Endothelial cell (in vitro differentiated cells): Measurements from ENCODE around the gene SPART. TPM values are rescaled to one million over a fixed set of nuclear protein-coding genes. Genes with fewer than 3 reads are reported as not detected.
A peak's percentile ranks its signal among the peaks of the same experiment; 100 is the strongest.
"Not testable (repeated sequence)": the region's sequence is repeated elsewhere in the genome, so short reads cannot be mapped to it uniquely, and the experiment has no call there.

ENCODE experiments used
- DNase-seq: peaks from one replicate; pipeline ENCODE4 v3.0.0; 2021; ENCODE audit warnings: low spot score
- H3K27ac Mint-ChIP-seq: one replicate; pipeline ENCODE4 v1.8.0; 2021; ENCODE audit warnings: mixed read lengths, inconsistent platforms; ENCODE audit not compliant: unreplicated experiment
- H3K27me3 Mint-ChIP-seq: one replicate; pipeline ENCODE4 v1.8.0; 2021; ENCODE audit warnings: mild to moderate bottlenecking, moderate library complexity, mixed read lengths, inconsistent platforms; ENCODE audit not compliant: unreplicated experiment
- H3K36me3 Mint-ChIP-seq: one replicate; pipeline ENCODE4 v1.8.0; 2021; ENCODE audit warnings: mild to moderate bottlenecking, low read depth, mixed read lengths, inconsistent platforms; ENCODE audit not compliant: unreplicated experiment
- H3K4me1 Mint-ChIP-seq: one replicate; pipeline ENCODE4 v1.8.0; 2021; ENCODE audit warnings: mild to moderate bottlenecking, mixed read lengths, inconsistent platforms; ENCODE audit not compliant: unreplicated experiment
- H3K4me3 Mint-ChIP-seq: one replicate; pipeline ENCODE4 v1.8.0; 2021; ENCODE audit warnings: mild to moderate bottlenecking, mixed read lengths, inconsistent platforms; ENCODE audit not compliant: unreplicated experiment
- H3K9me3 Mint-ChIP-seq: one replicate; pipeline ENCODE4 v1.8.0; 2021; ENCODE audit warnings: mixed read lengths, inconsistent platforms; ENCODE audit not compliant: unreplicated experiment
- CTCF ChIP-seq: fragments of 200-600 bp; sonication (generic); IDR thresholded peaks from one replicate; pipeline ENCODE4 v1.5.0; 2021; ENCODE audit warnings: antibody characterized with exemption; ENCODE audit not compliant: unreplicated experiment
- total RNA-seq: library from RNA; stranded (reverse); fragmentation: NEBNext Ultra II Directional; extraction: Animal tissue kit (Norgen Biotek cat#: 25700); gene quantifications from one replicate; pipeline ENCODE4 v1.2.1, GENCODE V29; 2021; ENCODE audit not compliant: unreplicated experiment

The SPART gene
- total RNA-seq, 1 donor from 2014 or later: 32.6 TPM

- H3K36me3 Mint-ChIP-seq: peaks cover 17% of the 10 kb centered on the region
- H3K4me1 Mint-ChIP-seq: no peaks in the 10 kb centered on the region
- no peak overlapping the region for H3K27ac Mint-ChIP-seq
- no peaks in the 10 kb centered on the region for H3K9me3 Mint-ChIP-seq
- no peak overlapping the region for H3K4me3 Mint-ChIP-seq
- peaks cover 2% of the 10 kb centered on the region for H3K27me3 Mint-ChIP-seq
- TF ChIP-seq CTCF: no peak
- DNase-seq: no peak
Measured at GRCh38 chr13:36323951-36324566, 22.1 kb downstream of the SPART start.

- Mint-ChIP-seq H3K4me3 (no peak overlapping the region), H3K27ac (no peak overlapping the region), H3K4me1 (no peaks in the 10 kb centered on the region), H3K36me3 (peaks cover 17% of the 10 kb centered on the region), H3K9me3 (no peaks in the 10 kb centered on the region), H3K27me3 (no peaks in the 10 kb centered on the region)
- DNase-seq: no peak
- TF ChIP-seq CTCF: no peak
Measured at GRCh38 chr13:36323408-36323807, 22.8 kb downstream of the SPART start.

GRCh38 chr13:36319793-36320192 lies 26.4 kb downstream of the SPART start:
- peak overlapping the region; percentile 6 for H3K4me3 Mint-ChIP-seq
- H3K9me3 Mint-ChIP-seq, H3K4me1 Mint-ChIP-seq, DNase-seq, H3K27ac Mint-ChIP-seq, H3K27me3 Mint-ChIP-seq: not testable (repeated sequence)
- peaks cover 38% of the 10 kb centered on the region for H3K36me3 Mint-ChIP-seq

GRCh38 chr13:36313047-36313969 lies 32.9 kb downstream of the SPART start:
- H3K27ac Mint-ChIP-seq: no peak overlapping the region
- H3K36me3 Mint-ChIP-seq: peaks cover 38% of the 10 kb centered on the region
- no peak overlapping the region for H3K4me3 Mint-ChIP-seq

More at GRCh38 chr13:36313047-36313969, 32.9 kb downstream of the SPART start:
- H3K27me3 Mint-ChIP-seq: no peaks in the 10 kb centered on the region
- no peak for DNase-seq
- H3K4me1 Mint-ChIP-seq: no peaks in the 10 kb centered on the region
- no peaks in the 10 kb centered on the region for H3K9me3 Mint-ChIP-seq
- TF ChIP-seq CTCF: no peak
